GM19193 (cell line): ENCODE measurements around the gene IL10RA.

Source experiments
- POLR2A ChIP-seq: IDR thresholded peaks from 4 replicates; pipeline ENCODE4 v1.6.1; 2011; ENCODE audit not compliant: insufficient read depth, insufficient read length; ENCODE audit errors: extremely low read depth

The IL10RA gene

DNA sequence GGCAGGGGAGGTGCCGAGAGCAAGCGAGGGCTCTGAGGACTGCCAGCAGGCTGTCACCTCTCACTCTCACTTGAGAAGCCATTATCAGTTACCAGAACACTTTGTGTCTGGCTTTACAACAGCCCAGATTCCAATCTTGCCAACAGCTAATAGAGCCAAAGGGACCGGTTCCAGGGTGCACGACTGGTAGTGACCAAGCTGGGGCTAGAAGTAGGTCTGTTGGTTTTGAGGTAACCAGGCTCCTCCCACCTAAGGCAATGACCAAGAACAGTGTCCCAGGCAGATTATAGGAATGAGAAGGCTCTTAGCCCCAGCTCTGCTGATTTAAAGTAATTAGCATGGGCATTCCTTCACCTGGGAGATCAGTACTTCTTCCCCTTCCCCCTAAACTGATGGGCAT, 7.2 kb upstream of the IL10RA start:
- no peak for TF ChIP-seq POLR2A

DNA sequence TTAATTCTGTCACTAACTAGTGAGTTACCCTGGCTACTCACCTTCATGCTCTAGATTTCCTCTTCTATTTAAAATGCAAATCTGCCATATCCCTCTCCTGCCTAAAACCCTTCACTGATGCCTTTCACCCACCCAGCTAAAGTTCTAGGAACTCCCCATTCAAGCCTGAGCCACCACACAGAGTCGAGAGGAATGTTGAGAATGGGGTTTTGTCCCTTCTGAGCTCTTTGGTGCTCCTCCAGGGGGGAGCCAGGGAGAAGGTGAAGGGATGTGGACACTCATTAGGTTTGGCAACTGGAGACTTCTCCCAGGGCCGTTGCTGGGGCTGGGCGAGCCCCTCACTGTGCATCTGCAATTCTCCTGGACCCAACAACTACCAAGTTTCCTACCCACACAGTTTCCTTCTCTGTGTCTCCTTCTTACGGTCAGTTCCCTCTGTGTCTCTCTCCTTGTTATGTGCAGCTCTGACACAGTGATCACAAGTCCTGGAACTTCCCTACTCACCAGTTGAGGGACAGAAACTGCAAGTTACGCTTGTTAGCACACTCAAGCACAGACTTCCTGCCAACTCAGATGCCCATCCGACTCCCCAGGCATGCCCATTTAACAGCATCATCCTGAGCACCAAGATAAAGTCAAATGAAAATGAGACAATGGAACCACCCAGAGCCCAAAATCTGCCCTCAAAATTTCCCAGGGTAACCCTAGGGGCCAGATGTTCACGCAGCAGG, 6.5 kb upstream of the IL10RA start:
- no peak for TF ChIP-seq POLR2A

DNA sequence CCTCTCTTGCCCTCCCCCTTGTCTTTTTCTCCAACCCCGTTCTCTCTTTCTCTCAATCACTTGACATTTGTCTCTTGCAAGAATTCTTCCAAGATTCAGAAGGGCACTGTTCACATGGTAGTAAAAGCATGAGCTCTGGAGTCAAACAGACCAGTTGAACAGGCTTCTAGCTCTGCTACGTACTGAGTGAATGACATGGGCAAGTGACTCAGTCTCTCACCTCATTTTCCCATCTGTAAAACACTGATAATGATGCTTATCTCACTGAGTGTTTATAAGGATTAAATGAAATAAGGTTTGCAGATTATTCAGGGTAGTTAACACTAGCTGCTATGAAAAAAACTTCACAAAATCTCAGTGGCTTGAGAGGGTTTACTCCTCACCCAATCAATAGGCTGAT, 5.9 kb upstream of the IL10RA start:
- TF ChIP-seq POLR2A, result no peak

GRCh38 chr11:117980720-117981119, 5.5 kb upstream of the IL10RA start:
- TF ChIP-seq POLR2A, result no peak

DNA sequence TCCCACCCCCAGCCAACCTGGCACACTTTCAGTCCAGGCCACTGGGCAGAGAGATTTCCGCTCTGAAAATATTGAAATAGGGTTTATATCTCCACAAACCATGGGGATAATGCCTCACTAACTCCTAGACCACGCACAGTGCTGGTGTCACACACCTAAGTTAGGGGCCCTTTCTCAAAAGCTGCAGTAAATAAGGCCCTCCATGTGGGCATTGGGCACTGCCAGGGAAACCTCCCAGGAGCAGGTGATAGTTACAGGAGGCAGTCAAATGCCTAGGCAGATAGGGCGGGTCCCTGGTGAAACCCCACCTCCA, 3.1 kb upstream of the IL10RA start:
- no peak for TF ChIP-seq POLR2A

GRCh38 chr11:117984476-117984875, 1.7 kb upstream of the IL10RA start:
- no peak for TF ChIP-seq POLR2A

GRCh38 chr11:117986981-117987574, 884 bp downstream of the IL10RA start:
- TF ChIP-seq POLR2A, result no peak

- no peak for TF ChIP-seq POLR2A
Measured at GRCh38 chr11:117989351-117990102, 3.3 kb downstream of the IL10RA start.

GRCh38 chr11:117992136-117992535, 5.9 kb downstream of the IL10RA start:
- no peak for TF ChIP-seq POLR2A

DNA sequence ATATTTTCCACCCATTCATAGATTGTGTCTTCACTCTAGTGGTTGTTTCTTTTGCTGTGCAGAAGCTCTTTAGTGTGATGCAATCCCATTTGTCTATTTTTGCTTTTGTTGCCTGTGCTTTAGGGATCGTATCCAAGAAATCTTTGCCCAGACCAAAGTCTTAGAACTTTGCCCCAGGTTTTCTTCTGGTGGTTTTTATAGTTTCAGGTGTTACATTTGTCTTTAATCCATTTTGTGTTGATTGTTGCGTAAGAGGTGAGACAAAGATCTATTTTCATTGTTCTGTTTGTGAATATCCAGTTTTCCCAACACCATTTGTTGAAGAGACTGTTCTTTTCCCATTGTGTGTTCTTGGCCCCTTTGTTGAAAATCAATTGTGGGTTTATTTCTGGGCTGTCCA, 6.4 kb downstream of the IL10RA start:
- TF ChIP-seq POLR2A, result no peak

GRCh38 chr11:117993988-117994745, 8.0 kb downstream of the IL10RA start:
- TF ChIP-seq POLR2A, result no peak

- no peak for TF ChIP-seq POLR2A
Measured at GRCh38 chr11:117995472-117995871, 9.3 kb downstream of the IL10RA start.

- no peak for TF ChIP-seq POLR2A
Measured at GRCh38 chr11:117996058-117996457, 9.9 kb downstream of the IL10RA start.

DNA sequence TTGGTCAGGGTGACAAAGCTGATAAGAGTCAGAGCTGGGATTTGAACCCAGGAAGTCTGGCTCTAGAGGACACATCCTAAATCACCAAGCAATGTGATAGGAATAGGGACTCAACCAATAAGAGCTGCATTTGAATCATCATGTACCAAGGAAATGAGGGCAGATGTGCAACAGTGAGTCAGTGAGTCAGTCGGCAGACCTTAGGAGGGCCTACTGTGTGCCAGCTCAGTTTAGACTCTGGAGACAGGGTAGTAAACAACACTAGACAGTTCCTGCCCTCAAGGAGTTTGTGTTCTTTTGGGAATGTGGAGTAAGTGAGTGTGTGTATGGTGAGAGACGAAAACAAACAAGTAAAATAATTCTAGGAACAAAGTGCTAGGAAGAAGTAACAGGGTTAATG, 11.2 kb downstream of the IL10RA start:
- no peak for TF ChIP-seq POLR2A

GRCh38 chr11:117997823-117998579, 11.8 kb downstream of the IL10RA start:
- no peak for TF ChIP-seq POLR2A
